ENCODE measurements around the gene TOB2.

Gene TOB2

GRCh38 chr22:41431656-41432055 lies 14.9 kb downstream of the TOB2 start:
- no peak for TF ChIP-seq CTCF (IDR thresholded peaks at IDR 0.05; ENCODE audit: control extremely low read depth, extremely low read depth, low read depth, missing control alignments)
- POLR2A ChIA-PET = no interaction called here
- CTCF ChIA-PET = no interaction called here
- peak; percentile 8 for DNase-seq (ENCODE audit: extremely low spot score)

GRCh38 chr22:41429951-41430332 lies 16.7 kb downstream of the TOB2 start:
- ChIA-PET CTCF (interaction anchor here (0.7 to 2.0 kb wide), 2 partner anchors 21 to 26 kb away, joined by 3 to 5 read pairs; no protein-coding TSS in a partner anchor), POLR2A (no interaction called here)
- no peak for DNase-seq (ENCODE audit: extremely low spot score)
- no peak for TF ChIP-seq CTCF (IDR thresholded peaks at IDR 0.05; ENCODE audit: control extremely low read depth, extremely low read depth, low read depth, missing control alignments)

GRCh38 chr22:41429232-41429950 lies 17.2 kb downstream of the TOB2 start:
- no peak for DNase-seq (ENCODE audit: extremely low spot score)
- CTCF ChIA-PET = interaction anchor here (0.7 to 2.0 kb wide), 2 partner anchors 20 to 25 kb away, joined by 3 to 5 read pairs; no protein-coding TSS in a partner anchor
- POLR2A ChIA-PET = no interaction called here
- TF ChIP-seq CTCF (IDR thresholded peaks at IDR 0.05; ENCODE audit: control extremely low read depth, extremely low read depth, low read depth, missing control alignments) = no peak

- TF ChIP-seq CTCF (IDR thresholded peaks at IDR 0.05; ENCODE audit: control extremely low read depth, extremely low read depth, low read depth, missing control alignments) = no peak
- no peak for DNase-seq (ENCODE audit: extremely low spot score)
- ChIA-PET POLR2A (interaction anchor here (0.6 to 0.7 kb wide), 4 partner anchors 52 to 608 kb away, joined by 3 to 6 read pairs (median 4); no protein-coding TSS in a partner anchor), CTCF (interaction anchor here (1.2 kb wide), 1 partner anchor 22 kb away, joined by 3 read pairs; no protein-coding TSS in a partner anchor)
These were observed 20.8 kb downstream of the TOB2 start for GRCh38 chr22:41425660-41426365.

GRCh38 chr22:41418717-41419116 lies 27.9 kb downstream of the TOB2 start:
- no peak for DNase-seq (ENCODE audit: extremely low spot score)
- POLR2A ChIA-PET = no interaction called here
- CTCF ChIA-PET = interaction anchor here (1.4 to 2.7 kb wide), 4 partner anchors 11 to 99 kb away, joined by 3 to 11 read pairs (median 6); no protein-coding TSS in a partner anchor
- TF ChIP-seq CTCF (IDR thresholded peaks at IDR 0.05; ENCODE audit: control extremely low read depth, extremely low read depth, low read depth, missing control alignments) = no peak

GRCh38 chr22:41417622-41418390 lies 28.8 kb downstream of the TOB2 start:
- DNase-seq (ENCODE audit: extremely low spot score) = no peak
- CTCF ChIA-PET = interaction anchor here (1.3 to 2.7 kb wide), 5 partner anchors 10 to 109 kb away, joined by 3 to 11 read pairs (median 6); no protein-coding TSS in a partner anchor
- TF ChIP-seq CTCF (IDR thresholded peaks at IDR 0.05; ENCODE audit: control extremely low read depth, extremely low read depth, low read depth, missing control alignments) = no peak
- POLR2A ChIA-PET = no interaction called here

Measured in GM10248 (cell line).